GM12878 (cell line): ENCODE data around the gene POLR2L.

Experiments used
- CTCF ChIP-seq, 3 experiments: IDR thresholded peaks in 2 of 3; conservative IDR thresholded peaks in 1 of 3; 2 replicates each; pipeline ENCODE4 v1.5.1; 2011; ENCODE audit warnings: low read depth in 3 of 3, low read length in 3 of 3, mild to moderate bottlenecking in 3 of 3, control low read depth in 2 of 3, moderate library complexity in 2 of 3, inconsistent platforms in 1 of 3, mixed read lengths in 1 of 3; ENCODE audit not compliant: control insufficient read depth in 2 of 3, insufficient read depth in 1 of 3; ENCODE audit errors: extremely low read depth in 1 of 3
- E2F8 ChIP-seq: fragments of 450-650 bp; IDR thresholded peaks from 2 replicates; pipeline ENCODE4 v1.6.1; 2018; ENCODE audit warnings: mild to moderate bottlenecking, low read depth, moderate library complexity; ENCODE audit not compliant: partially characterized antibody
- EGR1 ChIP-seq, 2 experiments: IDR thresholded peaks; 1 replicate in 1 of 2; 2 replicates in 1 of 2; pipeline ENCODE4 v1.6.1; 2011 to 2012; ENCODE audit warnings: low read depth in 2 of 2, low read length in 2 of 2, borderline replicate concordance in 1 of 2, mild to moderate bottlenecking in 1 of 2, moderate library complexity in 1 of 2
- GABPA ChIP-seq: IDR thresholded peaks from 2 replicates; pipeline ENCODE4 v1.6.1; 2014; ENCODE audit warnings: antibody characterized with exemption, low read depth, mild to moderate bottlenecking, inconsistent platforms
- NRF1 ChIP-seq: conservative IDR thresholded peaks from 2 replicates; pipeline ENCODE4 v1.6.1; 2011; ENCODE audit warnings: mild to moderate bottlenecking, low read depth, low read length, improper control_type of control experiment
- POLR2A ChIP-seq: IDR thresholded peaks from 2 replicates; pipeline ENCODE4 v1.6.1; 2011; ENCODE audit warnings: low read depth, mild to moderate bottlenecking, low read length
- RAD51 ChIP-seq: fragments of 450-650 bp; IDR thresholded peaks from 2 replicates; pipeline ENCODE4 v1.6.1; 2016; ENCODE audit warnings: moderate library complexity, mild to moderate bottlenecking, inconsistent platforms
- RB1 ChIP-seq: fragments of 450-650 bp; formaldehyde crosslinking; IDR thresholded peaks from 2 replicates; pipeline ENCODE4 v1.6.1; 2017; ENCODE audit warnings: mild to moderate bottlenecking, borderline replicate concordance
- SMC3 ChIP-seq: IDR thresholded peaks from 2 replicates; pipeline ENCODE4 v1.6.1; 2011; ENCODE audit warnings: low read length, improper control_type of control experiment, borderline replicate concordance
- TARDBP ChIP-seq: IDR thresholded peaks from 2 replicates; pipeline ENCODE4 v1.6.1; 2016; ENCODE audit warnings: borderline replicate concordance
- ZBTB33 ChIP-seq: fragments of 450-650 bp; IDR thresholded peaks from 2 replicates; pipeline ENCODE4 v1.6.1; 2017; ENCODE audit warnings: mild to moderate bottlenecking
- ZNF274 ChIP-seq: IDR thresholded peaks from one replicate; pipeline ENCODE4 v1.8.0; 2011; ENCODE audit not compliant: insufficient read length, insufficient read depth

- TF ChIP-seq SMC3 (no peak), ZNF274 (no peak), TARDBP (no peak), ZBTB33 (no peak), RAD51 (no peak), EGR1 (IDR thresholded peaks at IDR 0.05; ENCODE audit: borderline replicate concordance in 1 of 2, low read depth in 2 of 2, low read length in 2 of 2) (no peak), E2F8 (no peak), POLR2A (no peak), CTCF (IDR thresholded peaks at IDR 0.05 in 2 of 3, conservative IDR thresholded peaks at IDR 0.05 in 1 of 3; ENCODE audit: control insufficient read depth in 2 of 3, extremely low read depth in 1 of 3, insufficient read depth in 1 of 3, low read depth in 3 of 3, low read length in 3 of 3) (no peak), RB1 (no peak), GABPA (no peak), NRF1 (no peak)
Observed at GRCh38 chr11:802693-803466, 39.4 kb downstream of the POLR2L start.
